HK-2 (cell line): Measurements from ENCODE around the gene COL8A1.
A peak's percentile ranks its signal among the peaks of the same experiment; 100 is the strongest.

Source experiments
- DNase-seq: peaks from one replicate; pipeline ENCODE4 v3.0.0-alpha.2; 2018; ENCODE audit not compliant: unreplicated experiment

Gene COL8A1

GRCh38 chr3:99639579-99639978 is 1.2 kb downstream of the COL8A1 start:
- DNase-seq, result no peak

DNA sequence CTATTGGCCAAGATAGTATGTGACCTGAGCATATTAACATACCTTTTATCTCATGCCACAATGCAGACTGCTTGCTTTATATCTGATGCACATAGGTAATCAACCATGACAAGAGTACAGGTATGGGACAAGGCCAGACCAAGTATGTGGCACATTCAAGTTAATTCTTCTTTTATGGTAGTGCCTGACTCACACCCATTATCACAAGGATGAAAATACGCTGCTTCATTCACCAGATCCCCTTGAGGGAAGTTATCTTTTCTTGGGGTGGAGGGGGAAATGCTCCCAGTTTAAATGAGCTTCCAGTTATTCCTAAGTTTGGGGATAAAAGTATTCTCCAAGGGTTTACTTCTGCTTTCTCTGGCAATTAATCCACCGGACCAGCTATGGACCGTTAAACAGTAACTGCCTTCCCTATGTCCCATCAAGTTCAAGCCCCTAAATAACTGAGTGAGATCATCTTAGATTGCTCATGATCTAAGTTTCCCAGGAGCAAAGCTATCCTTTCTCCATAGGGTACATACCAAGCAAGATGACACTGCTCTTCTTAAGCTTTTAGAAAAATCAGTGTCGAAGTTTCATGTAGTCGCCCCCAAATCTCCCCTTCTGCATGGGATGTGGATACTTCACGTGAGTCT is 1.9 kb downstream of the COL8A1 start:
- DNase-seq, result no peak

- no peak for DNase-seq
Observed at GRCh38 chr3:99641480-99641879, 3.1 kb downstream of the COL8A1 start.

GRCh38 chr3:99641982-99642381 is 3.6 kb downstream of the COL8A1 start:
- no peak for DNase-seq

DNA sequence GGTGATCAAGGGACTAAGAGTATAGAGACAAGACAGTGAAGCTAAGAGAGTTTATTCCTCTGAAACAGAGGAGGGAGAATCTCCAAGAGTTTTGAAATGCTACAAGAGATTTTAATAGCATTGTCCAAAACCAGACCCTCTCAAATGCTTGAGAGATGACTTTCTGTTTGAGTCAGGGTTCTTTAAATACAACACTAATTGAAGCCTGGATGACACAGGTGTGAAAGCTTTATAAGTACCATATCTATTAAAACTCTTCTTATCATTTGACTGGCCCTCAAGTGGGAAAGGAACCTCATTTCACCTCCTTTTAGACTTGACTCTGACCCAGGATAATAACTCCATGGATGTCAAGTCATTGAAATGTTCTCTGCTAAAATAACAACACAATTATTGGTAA is 5.6 kb downstream of the COL8A1 start:
- DNase-seq, result no peak

GRCh38 chr3:99644746-99645145 is 6.4 kb downstream of the COL8A1 start:
- no peak for DNase-seq

GRCh38 chr3:99645277-99646106 is 7.1 kb downstream of the COL8A1 start:
- no peak for DNase-seq

- DNase-seq, result no peak
Observed at GRCh38 chr3:99646107-99646435, 7.7 kb downstream of the COL8A1 start.

GRCh38 chr3:99647081-99647480 is 8.7 kb downstream of the COL8A1 start:
- no peak for DNase-seq

GRCh38 chr3:99648101-99648500 is 9.7 kb downstream of the COL8A1 start:
- no peak for DNase-seq

GRCh38 chr3:99648516-99648915 is 10.1 kb downstream of the COL8A1 start:
- DNase-seq, result no peak

DNA sequence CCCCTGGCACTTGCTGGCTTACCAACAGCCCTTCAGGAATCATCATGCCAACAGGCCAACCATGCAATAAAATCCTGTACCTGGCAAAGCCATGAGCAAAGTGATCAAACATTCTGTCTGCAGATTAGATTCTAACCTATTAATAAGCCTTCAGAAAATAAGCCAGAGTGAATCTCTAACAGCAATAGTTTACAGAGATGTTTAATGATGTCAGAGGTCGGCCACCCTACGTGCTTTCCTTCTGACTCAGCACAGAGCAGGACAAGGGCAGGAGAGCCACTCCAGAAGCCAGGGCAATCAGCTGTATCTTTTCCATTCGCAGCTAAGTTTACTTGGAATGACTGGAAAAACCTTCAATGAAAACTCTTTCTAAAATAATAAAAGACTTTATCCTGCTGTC is 13.1 kb downstream of the COL8A1 start:
- DNase-seq, result peak; percentile 81

- DNase-seq, result no peak
Observed at GRCh38 chr3:99656624-99657023, 18.2 kb downstream of the COL8A1 start.

- DNase-seq, result no peak
Observed at GRCh38 chr3:99658274-99658673, 19.9 kb downstream of the COL8A1 start.

DNA sequence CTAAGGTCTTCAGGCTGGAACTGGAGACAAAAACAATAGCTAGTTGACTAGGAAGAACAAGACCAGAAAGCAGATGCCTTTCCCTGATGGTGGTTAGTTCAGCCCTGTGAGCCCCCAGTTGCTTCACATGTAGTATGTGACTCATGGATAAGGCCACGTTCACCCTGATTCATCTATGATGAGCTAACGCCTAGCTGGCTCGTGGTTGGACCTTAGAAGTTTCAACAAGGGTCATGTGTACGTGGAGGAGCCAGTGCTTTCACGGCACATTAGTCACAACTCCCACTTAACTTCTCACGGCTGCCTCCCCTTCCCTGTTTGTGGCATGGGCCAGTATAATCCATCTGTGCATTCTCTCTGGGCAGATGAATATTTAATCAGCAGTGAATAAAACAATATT is 20.6 kb downstream of the COL8A1 start:
- peak; percentile 90 for DNase-seq

GRCh38 chr3:99659951-99660350 is 21.6 kb downstream of the COL8A1 start:
- no peak for DNase-seq

DNA sequence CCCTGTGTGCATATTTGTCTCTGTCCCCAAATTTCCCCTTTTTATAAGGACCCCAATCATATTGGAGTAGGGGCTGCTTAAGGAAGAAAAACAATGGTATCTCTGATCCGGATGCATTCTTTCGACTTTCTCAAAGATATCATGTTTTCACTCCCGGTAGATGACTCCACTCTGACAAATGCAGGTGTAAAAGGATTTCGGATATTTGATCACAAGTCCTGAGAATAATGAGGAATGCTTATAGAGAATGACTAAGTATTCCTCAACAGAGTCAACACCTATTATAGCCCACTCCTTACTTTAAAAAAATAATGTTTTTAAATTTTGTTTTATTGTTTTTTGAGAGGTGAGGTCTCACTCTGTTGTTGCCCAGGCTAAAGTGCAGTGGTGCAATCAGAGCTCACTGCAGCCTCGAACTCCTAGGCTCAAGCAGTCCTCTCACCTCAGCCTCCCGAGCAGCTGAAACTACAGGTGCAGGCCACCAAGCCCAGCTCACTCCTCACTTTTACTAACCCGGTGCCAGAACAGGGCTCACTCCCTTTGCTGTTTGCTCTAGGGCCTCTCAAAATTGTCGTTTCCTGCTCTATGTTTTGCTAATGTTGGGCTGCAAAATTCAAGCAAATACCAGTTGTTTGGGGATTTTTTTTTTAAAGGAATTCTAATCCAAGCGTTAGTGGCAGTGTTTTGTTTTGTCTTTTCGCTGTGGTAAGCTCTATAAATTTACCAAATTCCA is 24.6 kb downstream of the COL8A1 start:
- no peak for DNase-seq

DNA sequence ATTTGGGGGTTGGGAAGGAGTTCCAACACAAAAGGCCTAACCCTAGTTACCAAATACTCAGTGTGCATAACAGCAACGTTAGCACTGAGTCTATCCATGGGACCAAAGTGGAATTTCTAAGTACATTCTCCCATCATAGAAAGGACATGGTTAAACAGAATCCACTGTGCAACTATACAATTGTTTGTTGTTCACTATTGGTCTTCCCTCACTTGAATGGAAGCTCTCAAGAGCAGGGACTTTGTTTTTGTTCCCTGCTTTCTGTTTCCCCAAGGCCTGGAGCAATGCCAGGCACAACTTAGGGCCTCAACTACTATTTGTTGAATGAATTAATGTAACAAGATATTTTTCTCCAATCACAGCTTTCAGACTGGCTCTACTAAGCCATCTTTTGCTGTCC is 25.6 kb downstream of the COL8A1 start:
- no peak for DNase-seq

DNA sequence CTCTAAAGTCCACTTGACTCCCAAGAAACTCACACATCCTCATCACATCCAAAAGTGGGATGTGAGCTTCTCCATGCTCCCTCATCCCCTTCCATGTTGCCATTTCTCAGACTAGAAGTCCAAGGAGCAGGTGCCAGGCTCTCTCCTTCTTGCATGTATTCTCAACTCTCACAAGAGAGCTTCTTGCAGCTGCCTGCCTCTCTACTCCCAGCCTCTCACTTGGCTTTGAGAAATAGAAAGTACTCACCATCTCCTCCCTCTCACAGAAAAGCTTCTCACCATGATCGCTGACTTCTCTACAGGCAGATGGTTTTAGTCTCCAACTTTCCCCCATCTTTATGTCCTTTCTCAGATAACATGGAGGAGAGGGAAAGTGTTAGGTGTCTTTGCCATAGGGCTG is 26.6 kb downstream of the COL8A1 start:
- no peak for DNase-seq

- no peak for DNase-seq
Observed at GRCh38 chr3:99666201-99666600, 27.8 kb downstream of the COL8A1 start.

- DNase-seq, result no peak
Observed at GRCh38 chr3:99668044-99668443, 29.6 kb downstream of the COL8A1 start.

- no peak for DNase-seq
Observed at GRCh38 chr3:99669879-99670555, 31.6 kb downstream of the COL8A1 start.
